PFSK-1 (cell line): ENCODE results near the gene NLRC3.

ENCODE experiments used
- FOXP2 ChIP-seq: optimal IDR thresholded peaks from 2 replicates; pipeline ENCODE3; 2011; ENCODE audit warnings: borderline replicate concordance, control low read depth, inconsistent platforms; ENCODE audit not compliant: insufficient read depth; ENCODE audit errors: extremely low read length, extremely low read depth
- POLR2AphosphoS5 ChIP-seq: IDR thresholded peaks from 2 replicates; pipeline ENCODE4 v1.6.1; 2012; ENCODE audit warnings: low read depth, mild to moderate bottlenecking, control low read depth, low read length, moderate library complexity
- REST ChIP-seq, 2 experiments: IDR thresholded peaks; 2 replicates each; pipeline versions ENCODE4 v1.6.1 to v1.8.0; 2011 to 2012; ENCODE audit warnings: low read depth in 2 of 2, low read length in 2 of 2, control low read depth in 1 of 2, inconsistent platforms in 1 of 2, mild to moderate bottlenecking in 1 of 2, moderate library complexity in 1 of 2; ENCODE audit not compliant: insufficient read depth in 1 of 2
- SIN3A ChIP-seq: IDR thresholded peaks from 2 replicates; pipeline ENCODE4 v1.6.1; 2012; ENCODE audit warnings: mild to moderate bottlenecking, low read length, moderate library complexity, borderline replicate concordance; ENCODE audit not compliant: insufficient read depth
- TAF1 ChIP-seq: IDR thresholded peaks from 2 replicates; pipeline ENCODE4 v1.6.1; 2012; ENCODE audit warnings: low read length, control low read depth, borderline replicate concordance; ENCODE audit not compliant: insufficient read depth

NLRC3 gene

DNA sequence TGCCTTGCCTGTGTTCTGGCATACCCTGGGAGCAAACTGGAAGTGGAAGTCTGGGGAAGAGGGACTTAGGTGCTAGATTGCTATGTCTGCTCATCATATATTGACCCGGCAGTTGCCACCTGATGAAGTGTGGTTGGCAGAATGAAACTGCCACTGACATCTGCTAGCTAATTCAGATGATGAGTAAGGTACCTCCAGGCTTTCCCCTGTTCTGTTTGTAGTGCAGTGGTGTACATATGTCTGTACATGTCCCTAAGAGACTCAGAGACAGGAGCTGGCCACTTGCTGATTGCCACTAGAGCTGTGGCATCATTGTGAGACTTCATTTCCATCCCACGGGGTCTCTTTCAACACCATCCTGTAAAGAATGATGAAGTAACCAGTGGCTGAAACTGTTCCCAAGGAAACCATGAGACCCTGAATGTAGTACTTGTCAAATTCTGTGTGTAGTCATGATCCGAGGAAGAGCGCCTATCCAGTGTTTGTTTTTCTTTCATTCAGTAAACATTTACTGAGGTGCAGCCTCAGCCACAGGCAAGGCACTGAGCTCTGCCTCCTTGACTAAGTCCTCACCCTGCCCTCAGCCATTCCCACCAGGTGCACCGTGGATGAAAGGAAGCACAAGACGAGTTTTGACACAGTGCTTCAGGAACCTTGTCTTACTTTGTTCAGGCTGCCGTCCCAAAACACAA, 63.2 kb downstream of the NLRC3 start:
- TF ChIP-seq SIN3A: no peak
- no peak for TF ChIP-seq FOXP2
- no peak for TF ChIP-seq TAF1
- no peak for TF ChIP-seq POLR2AphosphoS5
- TF ChIP-seq REST (IDR thresholded peaks at IDR 0.05; ENCODE audit: insufficient read depth in 1 of 2, low read depth in 2 of 2, low read length in 2 of 2): no peak

DNA sequence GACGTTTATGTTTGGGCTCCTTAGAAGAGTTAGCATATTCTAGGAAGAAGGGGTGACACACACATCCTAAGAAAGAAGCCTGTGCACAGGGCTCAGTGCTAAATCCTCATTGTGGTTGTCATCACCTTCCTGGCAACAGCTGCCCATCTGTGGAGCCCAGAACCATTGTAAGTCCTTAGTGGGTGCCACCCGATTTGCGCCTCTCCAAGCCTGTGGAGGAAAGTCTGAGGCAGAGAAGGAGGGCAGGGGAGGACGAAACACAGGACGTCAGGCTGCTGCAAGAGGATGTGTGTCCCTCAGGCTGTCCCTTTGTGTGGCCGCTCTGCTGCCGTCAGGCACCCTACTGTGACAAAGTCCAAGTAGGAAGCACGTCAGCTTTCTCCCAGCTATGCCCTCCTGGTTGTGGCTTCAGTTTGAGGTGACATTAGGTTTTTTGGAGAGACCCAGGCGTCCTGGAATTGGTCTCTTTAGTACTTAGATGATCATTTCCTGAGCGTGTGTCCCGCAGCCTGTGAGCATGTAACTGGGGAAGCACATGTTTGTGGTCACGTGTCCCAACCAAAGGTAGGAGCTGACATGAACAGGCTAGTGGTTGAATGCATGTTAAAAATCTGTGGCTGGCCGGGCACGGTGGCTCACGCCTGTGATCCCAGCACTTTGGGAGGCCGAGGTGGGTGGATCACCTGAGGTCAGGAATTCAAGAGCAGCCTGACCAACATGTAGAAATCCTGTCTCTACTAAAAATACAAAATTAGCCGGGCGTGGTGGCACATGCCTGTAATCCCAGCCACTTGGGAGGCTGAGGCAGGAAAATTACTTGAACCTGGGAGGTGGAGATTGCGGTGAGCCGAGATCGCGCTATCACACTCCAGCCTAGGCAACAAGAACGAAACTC, 65.7 kb downstream of the NLRC3 start:
- no peak for TF ChIP-seq TAF1
- TF ChIP-seq POLR2AphosphoS5: no peak
- TF ChIP-seq FOXP2: no peak
- TF ChIP-seq SIN3A: no peak
- no peak for TF ChIP-seq REST (IDR thresholded peaks at IDR 0.05; ENCODE audit: insufficient read depth in 1 of 2, low read depth in 2 of 2, low read length in 2 of 2)

DNA sequence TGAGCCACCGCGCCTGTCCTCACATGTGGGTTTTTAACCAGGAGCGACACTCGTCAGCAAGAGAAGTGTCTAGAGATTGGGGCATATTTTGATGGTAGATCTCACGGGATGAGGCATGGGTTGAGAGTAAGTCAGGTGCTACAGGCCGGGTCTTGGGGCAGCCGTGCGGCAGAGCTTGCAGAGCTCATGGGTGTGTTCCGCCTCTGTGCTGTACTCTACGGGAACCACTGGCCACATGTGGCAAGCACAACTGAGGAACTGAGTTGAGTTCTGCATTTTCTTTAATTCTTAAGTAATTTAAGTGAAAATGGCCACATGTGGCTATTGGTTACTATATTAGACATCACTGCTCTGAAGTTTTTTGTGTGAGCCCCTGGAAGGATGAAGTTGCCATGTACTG, 66.8 kb downstream of the NLRC3 start:
- no peak for TF ChIP-seq SIN3A
- TF ChIP-seq TAF1: no peak
- TF ChIP-seq REST (IDR thresholded peaks at IDR 0.05; ENCODE audit: insufficient read depth in 1 of 2, low read depth in 2 of 2, low read length in 2 of 2): no peak
- TF ChIP-seq POLR2AphosphoS5: no peak
- no peak for TF ChIP-seq FOXP2

DNA sequence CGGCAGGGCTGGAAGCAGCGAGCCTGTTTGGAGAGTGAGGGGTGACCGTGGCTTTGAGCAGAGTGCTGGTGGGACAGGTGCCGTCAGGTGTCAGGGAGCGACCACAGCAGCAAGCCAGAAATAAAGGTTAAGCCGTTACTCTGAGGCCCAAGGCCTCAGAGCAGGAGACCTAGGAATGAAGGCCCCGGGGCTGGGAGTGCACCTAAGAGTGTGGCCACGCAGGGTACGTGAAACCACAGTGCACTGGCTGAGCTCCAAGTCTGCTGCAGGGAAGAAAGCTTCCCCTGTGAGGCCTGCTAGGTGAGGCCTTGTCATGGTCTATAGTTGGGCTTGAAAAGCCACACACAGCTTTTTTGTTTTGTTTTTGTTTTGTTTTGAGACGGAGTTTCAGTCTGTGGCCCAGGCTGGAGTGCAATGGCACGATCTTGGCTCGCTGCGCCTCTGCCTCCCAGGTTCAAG, 67.7 kb downstream of the NLRC3 start:
- TF ChIP-seq FOXP2 (no peak), SIN3A (no peak), TAF1 (no peak), REST (IDR thresholded peaks at IDR 0.05; ENCODE audit: insufficient read depth in 1 of 2, low read depth in 2 of 2, low read length in 2 of 2) (no peak), POLR2AphosphoS5 (no peak)

DNA sequence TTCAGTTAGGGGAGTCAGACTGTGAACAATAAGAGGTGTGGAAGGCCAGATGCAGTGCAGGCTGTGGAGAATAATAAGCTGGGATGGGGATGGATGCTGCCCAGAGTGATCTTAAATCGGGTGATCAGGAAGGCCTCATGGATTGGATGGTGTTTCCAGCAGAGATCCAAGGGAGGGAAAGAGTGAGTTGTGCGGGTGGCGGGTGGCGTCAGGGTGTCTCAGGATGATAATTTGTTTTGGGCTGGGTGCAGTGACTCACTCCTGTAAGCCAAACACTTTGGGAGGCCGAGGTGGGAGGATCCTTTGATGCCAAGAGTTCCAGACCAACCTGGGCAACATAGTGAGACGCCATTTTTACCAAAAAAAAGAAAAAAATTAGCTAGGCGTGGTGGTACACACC, 68.5 kb downstream of the NLRC3 start:
- no peak for TF ChIP-seq TAF1
- TF ChIP-seq REST (IDR thresholded peaks at IDR 0.05; ENCODE audit: insufficient read depth in 1 of 2, low read depth in 2 of 2, low read length in 2 of 2): no peak
- TF ChIP-seq FOXP2: no peak
- no peak for TF ChIP-seq POLR2AphosphoS5
- no peak for TF ChIP-seq SIN3A
